Ishikawa (cell line): ENCODE data around the gene GMDS.

Source experiments
- CEBPB ChIP-seq: IDR thresholded peaks from 2 replicates; pipeline ENCODE4 v1.6.1; 2012
- EGR1 ChIP-seq: IDR thresholded peaks from 2 replicates; pipeline ENCODE4 v1.6.1; 2012
- EP300 ChIP-seq: IDR thresholded peaks from 2 replicates; pipeline ENCODE4 v1.6.1; 2012; ENCODE audit warnings: borderline replicate concordance
- NFIC ChIP-seq: IDR thresholded peaks from 2 replicates; pipeline ENCODE4 v1.6.1; 2012
- REST ChIP-seq: IDR thresholded peaks from 2 replicates; pipeline ENCODE4 v1.6.1; 2012; ENCODE audit warnings: low read depth, mild to moderate bottlenecking
- TAF1 ChIP-seq: IDR thresholded peaks from 2 replicates; pipeline ENCODE4 v1.6.1; 2012; ENCODE audit warnings: low read depth, mild to moderate bottlenecking
- USF1 ChIP-seq: IDR thresholded peaks from 2 replicates; pipeline ENCODE4 v1.6.1; 2012
- ZBTB7A ChIP-seq: IDR thresholded peaks from 2 replicates; pipeline ENCODE4 v1.6.1; 2012; ENCODE audit warnings: low read depth

- TF ChIP-seq EP300 (no peak), NFIC (no peak), ZBTB7A (no peak), TAF1 (no peak), CEBPB (no peak), USF1 (no peak), EGR1 (no peak), REST (no peak)
Observed at GRCh38 chr6:2029952-2030351, 215.5 kb downstream of the GMDS start.
